HG03342 (cell line): ENCODE measurements around the gene MISFA.
"Not testable (repeated sequence)": the region's sequence is repeated elsewhere in the genome, so short reads cannot be mapped to it uniquely, and the experiment has no call there.

ENCODE experiments used
- ATAC-seq: cut with Tn5 transposase; IDR thresholded peaks from one replicate; pipeline ENCODE4 v1.9.1; 2021; ENCODE audit warnings: mild to moderate bottlenecking, moderate library complexity; ENCODE audit not compliant: unreplicated experiment

Gene MISFA

GRCh38 chr11:18617688-18618341, 18.2 kb downstream of the MISFA start:
- no peak for ATAC-seq

- no peak for ATAC-seq
Observed at GRCh38 chr11:18618342-18619025, 18.9 kb downstream of the MISFA start.

GRCh38 chr11:18623707-18624106, 24.1 kb downstream of the MISFA start:
- no peak for ATAC-seq

DNA sequence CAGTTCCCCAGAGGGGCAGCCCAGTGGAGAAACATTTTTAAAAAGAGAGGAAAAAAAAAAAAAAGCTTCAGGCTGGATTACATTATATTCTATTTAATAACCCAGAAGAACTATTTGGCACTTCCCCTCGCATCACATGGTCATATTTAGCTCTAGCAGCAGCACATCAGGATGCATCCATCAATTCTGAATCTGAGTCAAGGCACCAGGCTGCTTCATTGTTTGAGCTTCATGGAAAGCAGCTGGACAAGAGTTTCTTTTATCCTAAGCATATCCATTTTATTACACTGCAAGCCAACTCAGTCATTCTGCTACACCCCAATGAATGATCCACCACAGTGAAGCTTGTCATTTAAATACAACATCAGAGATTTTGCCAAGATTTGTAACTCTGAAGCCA, 24.6 kb downstream of the MISFA start:
- no peak for ATAC-seq

DNA sequence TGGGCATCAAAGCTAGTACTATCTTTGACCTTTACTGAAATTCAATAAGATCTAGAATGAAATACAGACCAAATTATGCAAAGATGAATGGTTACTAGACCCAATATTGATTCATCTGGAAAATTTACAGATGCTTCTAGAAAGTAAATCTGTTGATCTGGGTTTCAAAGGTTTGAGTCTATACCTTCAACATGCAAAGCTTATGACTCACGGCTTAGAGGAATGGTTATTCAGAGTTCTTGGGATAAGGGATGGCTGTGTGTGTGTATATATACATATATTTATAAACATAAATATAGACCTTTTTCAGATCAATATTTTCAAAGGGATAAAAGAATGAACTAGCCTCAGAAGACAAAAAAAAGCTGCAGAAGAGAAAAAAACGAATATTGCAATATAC, 33.3 kb downstream of the MISFA start:
- ATAC-seq, result no peak

- peak; percentile 46 for ATAC-seq
Observed at GRCh38 chr11:18633256-18634139, 33.9 kb downstream of the MISFA start.

GRCh38 chr11:18634140-18635032, 34.8 kb downstream of the MISFA start, which contains the start of gene SPTY2D1:
SPTY2D1 (minus strand) TSS chr11:18634342; CDS start chr11:18634257, 85 bp downstream.
- peak; percentile 95 for ATAC-seq

- no peak for ATAC-seq
Observed at GRCh38 chr11:18641677-18642076, 42.1 kb downstream of the MISFA start.

- ATAC-seq, result not testable (repeated sequence)
Observed at GRCh38 chr11:18643034-18643433, 43.4 kb downstream of the MISFA start.

- ATAC-seq, result peak; percentile 48
Observed at GRCh38 chr11:18650353-18650752, 50.8 kb downstream of the MISFA start.

- ATAC-seq, result peak; percentile 80
Observed at GRCh38 chr11:18650859-18651557, 51.4 kb downstream of the MISFA start.
